Measurements from ENCODE around the gene ASXL3.

ASXL3 gene

DNA sequence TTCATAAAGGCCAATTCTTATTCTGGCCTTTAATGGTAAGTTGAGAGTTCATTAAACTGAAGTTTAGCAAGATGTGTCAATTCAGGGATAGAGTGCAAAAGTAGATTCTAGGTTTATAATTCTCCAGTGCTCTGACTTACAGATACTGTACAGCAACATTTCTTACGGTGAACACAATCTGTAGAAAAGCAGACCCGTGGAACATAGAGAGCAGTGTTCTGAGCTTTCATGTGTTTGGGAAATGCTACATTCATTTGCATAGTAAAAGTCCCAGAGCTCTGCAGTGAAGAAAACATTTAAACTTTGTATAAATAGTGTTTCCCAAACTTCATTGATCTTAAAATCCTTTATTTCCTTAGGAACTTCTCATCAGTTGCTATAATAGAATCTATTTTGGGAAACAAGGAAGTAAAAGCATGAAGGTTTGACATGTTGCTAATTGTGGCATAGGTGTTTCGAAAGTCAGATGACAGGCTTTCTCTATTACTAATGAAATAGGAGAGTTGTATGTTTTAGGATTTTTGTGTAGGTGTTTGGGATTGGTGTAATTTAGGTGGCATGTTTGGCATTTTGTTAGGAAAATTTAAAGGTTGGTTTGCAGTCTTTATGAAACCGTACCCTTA, 138.2 kb downstream of the ASXL3 start:
- Histone ChIP-seq H3K4me1 (ENCODE audit: control insufficient read depth in 1 of 2, insufficient read depth in 2 of 2, low read length in 2 of 2) (no peaks in the 10 kb centered on the region), H2BK120ac (ENCODE audit: insufficient read depth, low read length, poor library complexity) (no peak overlapping the region), H3K27me3 (ENCODE audit: insufficient read depth, low read length) (no peaks in the 10 kb centered on the region), H3K18ac (ENCODE audit: low read length) (no peak overlapping the region), H4K8ac (ENCODE audit: low read depth, low read length) (no peak overlapping the region), H3K23ac (ENCODE audit: low read length) (no peak overlapping the region), H3K79me1 (ENCODE audit: low read length) (no peaks in the 10 kb centered on the region), H2BK5ac (ENCODE audit: low read depth, low read length, poor library complexity) (no peak overlapping the region), H3K14ac (ENCODE audit: low read length) (no peak overlapping the region), H4K12ac (ENCODE audit: low read depth, low read length) (no peak overlapping the region), H3K4ac (ENCODE audit: low read depth, low read length) (no peak overlapping the region), H3K4me3 (ENCODE audit: low read depth, low read length) (no peak overlapping the region), H3K4me2 (ENCODE audit: low read length) (no peak overlapping the region), H3K9ac (ENCODE audit: low read length) (no peak overlapping the region), H2BK12ac (ENCODE audit: low read length) (no peak overlapping the region), H2AFZ (ENCODE audit: insufficient read depth, low read length, poor library complexity) (no peak overlapping the region), H3K27ac (ENCODE audit: low read depth, low read length) (no peak overlapping the region), H3K79me2 (ENCODE audit: control insufficient read depth, insufficient read depth, low read length, poor library complexity) (no peaks in the 10 kb centered on the region), H4K91ac (ENCODE audit: low read depth, low read length) (no peak overlapping the region), H3K9me3 (ENCODE audit: insufficient read depth, low read depth, low read length) (no peaks in the 10 kb centered on the region), H2AK5ac (ENCODE audit: low read length) (no peak overlapping the region), H3K36me3 (ENCODE audit: control insufficient read depth in 1 of 2, insufficient read depth in 2 of 2, low read length in 2 of 2) (peaks cover 0 to 1% of the 10 kb centered on the region in 2 experiments)
- no CpG with 5 or more reads among the region's 4 CpGs for WGBS (ENCODE audit: extremely low coverage, insufficient coverage, insufficient read length)
- DNase-seq = no peak

DNA sequence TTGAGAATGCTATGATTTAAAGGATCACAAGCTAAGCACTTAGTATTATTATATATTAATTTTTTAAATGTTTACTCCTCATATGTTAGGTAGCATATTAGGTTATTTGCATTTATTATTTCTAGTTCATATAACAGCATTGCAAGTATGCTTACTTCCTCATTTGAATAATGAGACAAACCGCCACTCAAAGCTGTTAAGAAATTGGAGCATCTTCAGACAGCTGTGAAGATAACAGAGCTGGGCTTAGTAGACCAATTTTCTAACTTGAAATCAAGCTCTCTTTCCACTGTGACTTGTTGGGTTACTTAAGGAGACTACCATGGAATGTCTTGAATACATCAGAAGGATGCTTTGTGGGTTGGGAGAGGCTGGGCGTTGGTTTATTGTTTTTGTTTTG, 139.3 kb downstream of the ASXL3 start:
- no CpG with 5 or more reads among the region's 2 CpGs for WGBS (ENCODE audit: extremely low coverage, insufficient coverage, insufficient read length)
- no peak overlapping the region for H3K9ac ChIP-seq (ENCODE audit: low read length)
- H3K4me1 ChIP-seq (ENCODE audit: control insufficient read depth in 1 of 2, insufficient read depth in 2 of 2, low read length in 2 of 2) = no peaks in the 10 kb centered on the region
- no peak overlapping the region for H3K27ac ChIP-seq (ENCODE audit: low read depth, low read length)
- H3K36me3 ChIP-seq (ENCODE audit: control insufficient read depth in 1 of 2, insufficient read depth in 2 of 2, low read length in 2 of 2) = peaks cover 0 to 1% of the 10 kb centered on the region in 2 experiments
- no peak overlapping the region for H4K91ac ChIP-seq (ENCODE audit: low read depth, low read length)
- H2AFZ ChIP-seq (ENCODE audit: insufficient read depth, low read length, poor library complexity) = no peak overlapping the region
- H3K23ac ChIP-seq (ENCODE audit: low read length) = no peak overlapping the region
- H3K79me2 ChIP-seq (ENCODE audit: control insufficient read depth, insufficient read depth, low read length, poor library complexity) = no peaks in the 10 kb centered on the region
- no peak overlapping the region for H2BK12ac ChIP-seq (ENCODE audit: low read length)
- H3K27me3 ChIP-seq (ENCODE audit: insufficient read depth, low read length) = no peaks in the 10 kb centered on the region
- no peak overlapping the region for H3K4me2 ChIP-seq (ENCODE audit: low read length)
- H3K18ac ChIP-seq (ENCODE audit: low read length) = no peak overlapping the region
- no peaks in the 10 kb centered on the region for H3K9me3 ChIP-seq (ENCODE audit: insufficient read depth, low read depth, low read length)
- no peak overlapping the region for H3K4me3 ChIP-seq (ENCODE audit: low read depth, low read length)
- H3K14ac ChIP-seq (ENCODE audit: low read length) = no peak overlapping the region
- H2AK5ac ChIP-seq (ENCODE audit: low read length) = no peak overlapping the region
- H3K4ac ChIP-seq (ENCODE audit: low read depth, low read length) = no peak overlapping the region
- no peak overlapping the region for H2BK120ac ChIP-seq (ENCODE audit: insufficient read depth, low read length, poor library complexity)
- no peak overlapping the region for H4K12ac ChIP-seq (ENCODE audit: low read depth, low read length)
- H2BK5ac ChIP-seq (ENCODE audit: low read depth, low read length, poor library complexity) = no peak overlapping the region
- DNase-seq = no peak
- H3K79me1 ChIP-seq (ENCODE audit: low read length) = no peaks in the 10 kb centered on the region
- H4K8ac ChIP-seq (ENCODE audit: low read depth, low read length) = no peak overlapping the region

DNA sequence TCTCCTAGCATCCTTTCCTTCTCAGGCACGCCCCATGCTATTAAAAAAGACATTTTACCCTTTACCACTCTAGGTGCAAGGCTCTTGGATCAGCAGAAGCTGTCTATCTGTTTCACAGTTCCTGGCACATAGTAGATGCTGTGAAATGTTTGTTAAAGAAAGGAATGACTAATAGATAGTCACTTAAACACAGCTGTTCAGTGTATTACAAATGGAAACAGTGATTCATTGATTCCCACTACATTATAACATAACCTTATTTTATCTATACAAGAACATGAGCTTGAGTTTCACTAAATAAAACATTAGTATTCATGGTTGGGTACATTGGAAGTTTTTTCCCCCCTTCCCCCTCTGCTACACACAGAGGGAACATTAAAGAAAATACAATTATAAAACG, 142.1 kb downstream of the ASXL3 start:
- no peak overlapping the region for H4K8ac ChIP-seq (ENCODE audit: low read depth, low read length)

DNA sequence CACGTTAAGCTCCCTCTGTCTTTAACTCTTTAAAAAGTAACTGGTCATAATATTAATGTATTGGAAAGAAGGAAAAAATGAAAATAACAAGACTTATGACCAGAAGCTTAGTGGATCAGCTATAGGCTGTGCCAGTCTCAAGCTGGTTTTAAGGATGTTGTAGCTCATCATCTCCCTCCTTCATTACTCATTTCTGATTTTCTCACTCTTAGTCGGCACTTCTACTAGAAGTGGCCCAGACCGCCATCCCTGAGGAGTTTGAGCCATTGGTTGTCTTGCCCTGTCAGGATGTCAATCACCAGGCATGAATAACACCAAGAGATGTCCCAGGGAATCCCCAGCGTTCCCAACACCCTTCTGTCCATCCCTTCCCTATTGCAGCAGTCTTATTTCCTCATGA, 151.5 kb downstream of the ASXL3 start:
- H3K27me3 ChIP-seq (ENCODE audit: insufficient read depth, low read length) = no peaks in the 10 kb centered on the region
- no peak overlapping the region for H2BK12ac ChIP-seq (ENCODE audit: low read length)
- WGBS (ENCODE audit: extremely low coverage, insufficient coverage, insufficient read length) = no CpG with 5 or more reads among the region's 4 CpGs
- no peaks in the 10 kb centered on the region for H3K79me2 ChIP-seq (ENCODE audit: control insufficient read depth, insufficient read depth, low read length, poor library complexity)
- no peak overlapping the region for H3K14ac ChIP-seq (ENCODE audit: low read length)
- H3K9me3 ChIP-seq (ENCODE audit: insufficient read depth, low read depth, low read length) = no peaks in the 10 kb centered on the region
- H2AFZ ChIP-seq (ENCODE audit: insufficient read depth, low read length, poor library complexity) = no peak overlapping the region
- H3K18ac ChIP-seq (ENCODE audit: low read length) = no peak overlapping the region
- H3K23ac ChIP-seq (ENCODE audit: low read length) = no peak overlapping the region
- no peaks in the 10 kb centered on the region for H3K79me1 ChIP-seq (ENCODE audit: low read length)
- H3K4me1 ChIP-seq (ENCODE audit: control insufficient read depth in 1 of 2, insufficient read depth in 2 of 2, low read length in 2 of 2) = no peaks in the 10 kb centered on the region
- H3K4ac ChIP-seq (ENCODE audit: low read depth, low read length) = no peak overlapping the region
- no peak overlapping the region for H4K12ac ChIP-seq (ENCODE audit: low read depth, low read length)
- H3K9ac ChIP-seq (ENCODE audit: low read length) = no peak overlapping the region
- H3K4me2 ChIP-seq (ENCODE audit: low read length) = no peak overlapping the region
- no peak overlapping the region for H3K27ac ChIP-seq (ENCODE audit: low read depth, low read length)
- H2BK5ac ChIP-seq (ENCODE audit: low read depth, low read length, poor library complexity) = no peak overlapping the region
- no peak overlapping the region for H2AK5ac ChIP-seq (ENCODE audit: low read length)
- no peak overlapping the region for H2BK120ac ChIP-seq (ENCODE audit: insufficient read depth, low read length, poor library complexity)
- no peak overlapping the region for H3K4me3 ChIP-seq (ENCODE audit: low read depth, low read length)
- no peak overlapping the region for H4K91ac ChIP-seq (ENCODE audit: low read depth, low read length)
- no peak for DNase-seq
- H3K36me3 ChIP-seq (ENCODE audit: control insufficient read depth in 1 of 2, insufficient read depth in 2 of 2, low read length in 2 of 2) = no peaks in the 10 kb centered on the region
- H4K8ac ChIP-seq (ENCODE audit: low read depth, low read length) = no peak overlapping the region

More for the DNA sequence above, 142.1 kb downstream of the ASXL3 start:
- H3K4me1 ChIP-seq (ENCODE audit: control insufficient read depth in 1 of 2, insufficient read depth in 2 of 2, low read length in 2 of 2) = no peaks in the 10 kb centered on the region
- H3K14ac ChIP-seq (ENCODE audit: low read length) = no peak overlapping the region
- no peak overlapping the region for H2AK5ac ChIP-seq (ENCODE audit: low read length)
- H3K79me2 ChIP-seq (ENCODE audit: control insufficient read depth, insufficient read depth, low read length, poor library complexity) = no peaks in the 10 kb centered on the region
- H3K36me3 ChIP-seq (ENCODE audit: control insufficient read depth in 1 of 2, insufficient read depth in 2 of 2, low read length in 2 of 2) = no peaks in the 10 kb centered on the region
- no peaks in the 10 kb centered on the region for H3K79me1 ChIP-seq (ENCODE audit: low read length)
- no peak overlapping the region for H3K4me2 ChIP-seq (ENCODE audit: low read length)
- H4K91ac ChIP-seq (ENCODE audit: low read depth, low read length) = no peak overlapping the region
- H3K9ac ChIP-seq (ENCODE audit: low read length) = no peak overlapping the region
- H3K27ac ChIP-seq (ENCODE audit: low read depth, low read length) = no peak overlapping the region
- no peak overlapping the region for H3K4ac ChIP-seq (ENCODE audit: low read depth, low read length)
- H4K12ac ChIP-seq (ENCODE audit: low read depth, low read length) = no peak overlapping the region
- no peak for DNase-seq
- H3K9me3 ChIP-seq (ENCODE audit: insufficient read depth, low read depth, low read length) = no peaks in the 10 kb centered on the region
- H2AFZ ChIP-seq (ENCODE audit: insufficient read depth, low read length, poor library complexity) = no peak overlapping the region
- no peak overlapping the region for H3K23ac ChIP-seq (ENCODE audit: low read length)
- H3K4me3 ChIP-seq (ENCODE audit: low read depth, low read length) = no peak overlapping the region
- no CpG with 5 or more reads among the region's 2 CpGs for WGBS (ENCODE audit: extremely low coverage, insufficient coverage, insufficient read length)
- no peaks in the 10 kb centered on the region for H3K27me3 ChIP-seq (ENCODE audit: insufficient read depth, low read length)
- no peak overlapping the region for H2BK120ac ChIP-seq (ENCODE audit: insufficient read depth, low read length, poor library complexity)
- no peak overlapping the region for H3K18ac ChIP-seq (ENCODE audit: low read length)
- no peak overlapping the region for H2BK5ac ChIP-seq (ENCODE audit: low read depth, low read length, poor library complexity)
- no peak overlapping the region for H2BK12ac ChIP-seq (ENCODE audit: low read length)

All from trophoblast cell (in vitro differentiated cells and primary cell).